GM21717 (cell line): ENCODE data around the gene TMEM184A.
"Not testable (repeated sequence)": the region's sequence is repeated elsewhere in the genome, so short reads cannot be mapped to it uniquely, and the experiment has no call there.

Experiments used
- ATAC-seq: cut with Tn5 transposase; IDR thresholded peaks from one replicate; pipeline ENCODE4 v1.9.1; 2021; ENCODE audit warnings: mild to moderate bottlenecking, moderate library complexity; ENCODE audit not compliant: unreplicated experiment

TMEM184A gene

DNA sequence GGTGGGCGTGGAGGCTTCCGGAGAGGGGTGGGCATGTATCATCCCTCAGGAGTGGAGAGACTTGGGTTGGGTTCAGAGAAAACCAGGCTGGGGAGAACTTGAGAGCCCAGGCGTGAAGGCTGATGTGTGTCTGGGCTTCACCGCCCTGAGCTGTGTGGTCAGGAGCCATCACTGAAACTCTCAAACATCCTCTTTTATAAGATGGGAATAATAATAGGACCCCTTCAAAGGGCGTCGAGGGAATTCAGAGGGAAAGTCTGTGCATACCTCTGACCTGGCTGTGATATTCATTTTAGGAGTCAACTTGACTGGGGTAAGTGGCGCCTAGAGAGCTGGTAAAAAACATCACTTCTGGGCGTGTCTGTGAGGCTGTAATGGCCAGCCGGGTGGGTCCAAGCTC, 34.9 kb upstream of the TMEM184A start:
- no peak for ATAC-seq

DNA sequence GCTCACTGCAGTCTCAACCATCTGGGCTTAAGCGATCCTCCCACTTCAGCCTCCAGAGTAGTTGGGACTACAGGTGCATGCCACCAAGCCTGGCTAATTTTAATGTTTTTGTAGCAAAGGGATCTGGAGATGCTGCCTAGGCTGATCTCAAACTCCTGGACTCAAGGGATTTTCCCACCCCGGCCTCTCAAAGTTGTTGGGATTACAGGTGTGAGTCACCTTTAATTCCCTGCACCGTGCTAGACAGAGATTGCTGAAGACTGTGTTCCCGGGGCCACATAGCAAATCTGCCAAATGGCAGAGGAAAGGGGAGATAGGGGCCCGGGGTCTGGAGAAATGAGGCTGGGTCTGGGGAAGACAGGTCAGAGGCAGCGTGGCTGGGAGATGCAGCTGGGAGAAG, 34.5 kb upstream of the TMEM184A start:
- no peak for ATAC-seq

DNA sequence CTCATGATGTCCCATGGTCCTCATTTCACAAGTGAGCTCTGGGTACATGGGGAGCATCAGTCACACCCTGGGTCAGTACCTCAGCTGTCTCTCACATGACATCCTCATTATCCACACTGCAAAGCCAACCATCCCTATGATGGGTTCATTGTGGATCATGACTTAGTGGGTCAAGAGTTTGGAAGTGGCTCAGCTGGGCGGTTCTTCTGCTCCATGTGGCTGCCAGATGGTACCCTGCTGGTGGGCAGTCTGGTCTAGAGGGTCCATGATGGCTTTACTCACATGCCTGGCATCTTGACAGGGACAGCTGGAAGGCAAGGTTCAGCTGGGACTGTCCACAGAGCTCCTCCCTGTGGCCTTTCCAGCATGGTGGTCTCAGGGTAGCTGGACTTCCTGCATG, 33.0 kb upstream of the TMEM184A start:
- no peak for ATAC-seq

DNA sequence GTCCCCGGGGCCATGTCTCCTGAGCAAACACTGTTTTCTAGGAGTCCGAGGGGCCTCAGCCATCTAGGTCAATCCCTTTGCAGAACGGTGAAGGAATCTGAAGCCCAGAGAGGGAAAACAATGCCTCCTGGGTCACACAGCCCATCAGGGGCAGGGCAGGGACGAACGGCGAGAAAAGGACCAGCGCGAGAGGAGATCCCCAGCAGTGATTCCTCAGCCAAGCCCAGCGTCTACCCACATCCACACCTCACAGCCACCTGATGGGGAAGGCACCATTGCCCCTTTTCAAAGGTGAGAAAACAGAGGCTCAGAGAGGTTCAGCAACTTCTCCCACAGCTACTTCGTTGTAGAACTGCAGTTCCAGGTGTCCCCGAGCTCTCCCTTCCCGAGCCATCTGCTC, 31.7 kb upstream of the TMEM184A start:
- ATAC-seq = no peak

DNA sequence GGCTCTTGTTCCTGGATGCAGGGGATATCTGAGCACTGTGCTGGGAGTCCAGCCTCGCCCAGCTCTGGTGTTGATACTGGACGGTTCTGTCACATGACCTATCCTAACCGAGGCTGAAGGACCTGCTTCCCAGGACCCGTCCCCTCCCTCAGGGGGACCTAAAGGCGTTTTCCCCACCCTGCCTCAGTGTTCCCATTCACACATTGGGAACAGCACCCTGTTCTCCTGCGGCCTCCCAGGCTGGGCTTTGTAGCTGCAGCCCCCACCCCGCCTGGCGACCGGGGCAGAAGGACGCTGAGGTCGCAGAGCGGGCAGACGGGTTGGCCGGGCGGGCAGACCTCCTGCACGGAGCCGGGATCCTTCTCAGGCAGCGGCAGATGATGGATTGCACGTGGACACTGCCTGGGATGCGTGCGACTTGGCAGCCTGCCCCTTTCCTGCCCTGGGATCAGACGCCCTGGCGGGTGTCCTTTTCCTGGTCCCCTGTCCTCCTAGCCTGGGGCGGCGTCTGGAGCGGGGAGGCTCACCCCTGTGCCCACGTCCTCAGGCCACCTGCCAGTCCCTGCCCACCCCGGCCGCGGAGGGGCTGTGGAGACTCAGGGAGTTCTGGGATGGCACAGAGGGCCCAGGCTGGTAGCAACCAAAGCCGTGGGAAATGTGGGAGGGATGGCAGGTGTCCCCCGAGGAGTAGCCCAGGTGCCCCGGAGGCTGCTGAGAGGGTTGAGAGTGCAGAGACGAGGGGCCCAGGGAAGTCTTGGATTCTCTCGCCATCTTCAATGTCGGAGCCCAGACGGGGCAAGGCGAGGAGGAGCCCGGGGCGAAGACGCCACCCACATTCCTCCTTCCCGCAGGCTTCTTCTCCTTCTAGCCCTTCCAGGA, 31.1 kb upstream of the TMEM184A start:
- ATAC-seq = no peak

DNA sequence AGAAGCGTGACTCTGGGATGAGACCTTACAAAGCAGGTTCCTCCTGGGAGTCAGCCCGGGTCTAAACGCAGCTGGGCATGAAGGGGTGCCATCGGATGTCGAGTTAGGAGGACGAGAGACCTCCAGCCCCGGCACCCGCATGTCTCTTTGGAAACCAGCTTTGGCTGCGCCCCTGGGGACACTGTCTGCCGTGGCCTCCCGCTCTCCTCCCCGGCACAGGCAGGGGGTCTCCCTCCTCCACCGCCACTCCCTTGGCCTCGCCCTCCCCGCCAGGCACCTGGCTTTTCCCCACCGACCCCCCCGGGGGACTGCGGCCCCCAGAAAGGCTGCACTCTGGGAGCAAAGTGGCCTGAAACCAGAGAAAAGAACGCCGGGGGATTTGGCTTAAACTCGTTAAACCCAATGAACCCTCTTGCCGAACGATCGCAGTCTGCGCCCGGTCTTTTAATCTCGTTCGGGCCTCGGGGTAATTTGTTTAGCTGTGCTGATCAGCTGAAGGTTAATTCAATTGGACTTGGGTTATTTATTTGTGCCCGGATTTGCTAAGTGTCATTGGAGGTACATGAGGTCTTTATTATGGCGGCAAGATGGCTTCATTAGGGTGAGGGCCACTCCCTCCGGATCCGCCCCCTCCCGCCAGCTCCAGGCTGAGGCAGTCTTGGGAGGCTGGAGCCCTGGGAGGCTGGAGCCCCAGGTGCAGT, 30.3 kb upstream of the TMEM184A start:
- ATAC-seq = no peak

DNA sequence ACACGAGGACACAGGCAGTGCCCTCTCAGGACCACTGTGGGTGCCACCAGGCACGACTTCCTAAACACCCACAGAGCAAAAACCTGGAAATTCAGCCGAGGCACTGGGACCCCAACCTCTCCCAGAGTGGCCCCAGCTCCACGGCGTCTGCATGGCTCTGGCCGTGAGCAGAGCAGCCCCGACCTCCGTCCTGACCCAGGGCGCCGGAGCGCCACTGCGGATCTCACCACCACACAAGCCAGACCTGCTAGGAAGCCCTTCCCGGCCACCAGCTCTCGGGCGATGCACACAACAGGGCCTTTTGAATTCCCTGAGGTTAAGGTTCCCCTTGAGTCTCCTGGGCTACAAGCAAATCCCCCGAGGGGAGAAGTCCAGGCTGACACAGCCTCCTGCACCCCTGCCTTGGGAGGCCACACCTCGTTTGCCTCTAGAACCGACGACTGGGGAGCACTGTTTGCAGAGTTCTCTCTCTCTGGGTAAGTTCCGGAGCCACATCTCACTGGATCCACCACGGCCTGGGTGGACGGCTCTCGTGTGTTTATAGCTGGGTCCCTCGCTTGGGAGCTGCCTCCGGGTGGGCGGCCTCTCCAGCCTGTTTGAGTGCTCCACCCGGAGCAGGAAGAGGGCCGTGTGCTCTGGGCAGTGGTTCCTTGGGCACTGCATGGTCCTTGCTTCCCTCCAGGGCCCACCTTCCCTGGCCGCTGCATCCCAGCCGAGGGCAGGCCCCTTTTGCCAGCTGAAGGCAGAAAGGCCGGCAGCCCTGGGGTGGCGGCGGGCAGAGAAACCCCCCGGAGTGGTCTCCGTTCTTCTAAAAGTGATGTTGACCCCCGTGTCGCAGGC, 29.4 kb upstream of the TMEM184A start:
- ATAC-seq = no peak

DNA sequence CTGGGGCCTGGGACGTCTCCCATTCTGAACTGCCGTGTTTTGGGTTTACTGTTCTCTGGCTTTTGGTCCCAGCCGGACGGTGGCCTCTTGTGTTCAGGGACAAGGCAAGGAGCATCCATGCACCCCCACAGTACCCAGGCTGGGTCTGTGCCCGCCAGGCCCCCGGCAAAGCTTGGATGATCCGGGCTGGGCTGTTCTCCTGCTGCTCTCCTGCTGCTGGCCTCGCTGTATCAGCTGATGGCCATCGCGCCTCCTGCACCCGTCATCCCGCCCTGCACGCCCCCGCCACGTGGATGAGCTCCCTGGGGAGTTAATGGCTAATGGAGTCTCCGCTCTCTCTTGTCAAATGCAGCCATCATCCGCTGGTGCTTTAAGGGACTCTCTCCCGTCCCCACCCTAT, 28.7 kb upstream of the TMEM184A start:
- no peak for ATAC-seq

DNA sequence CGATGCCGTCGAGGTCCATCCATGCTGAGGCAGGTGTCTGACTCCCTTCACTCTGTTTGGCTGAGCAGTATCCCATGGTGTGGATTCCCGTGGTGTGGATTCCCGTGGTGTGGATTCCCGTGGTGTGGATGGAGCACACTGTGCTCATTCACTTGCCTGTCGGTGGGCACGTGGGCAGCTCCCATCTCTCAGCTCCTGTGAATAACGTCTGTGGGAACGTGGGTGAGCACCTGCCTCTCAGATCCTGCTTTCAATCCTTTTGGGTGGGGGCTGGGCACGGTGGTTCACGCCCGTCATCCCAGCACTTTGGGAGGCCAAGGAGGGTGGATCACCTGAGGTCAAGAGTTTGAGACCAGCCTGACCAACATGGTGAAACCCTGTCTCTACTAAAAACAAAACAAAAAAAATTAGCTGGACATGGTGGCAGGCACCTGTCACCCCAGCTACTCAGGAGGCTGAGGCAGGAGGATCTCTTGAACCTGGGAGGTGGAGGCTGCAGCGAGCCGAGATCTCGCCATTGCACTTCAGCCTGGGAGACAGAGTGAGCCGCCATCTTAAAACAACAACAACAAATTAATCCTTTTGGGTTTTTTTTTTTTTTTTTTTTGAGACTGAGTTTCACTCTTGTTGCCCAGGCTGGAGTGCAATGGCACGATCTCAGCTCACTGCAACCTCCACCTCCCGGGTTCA, 27.4 kb upstream of the TMEM184A start:
- not testable (repeated sequence) for ATAC-seq

DNA sequence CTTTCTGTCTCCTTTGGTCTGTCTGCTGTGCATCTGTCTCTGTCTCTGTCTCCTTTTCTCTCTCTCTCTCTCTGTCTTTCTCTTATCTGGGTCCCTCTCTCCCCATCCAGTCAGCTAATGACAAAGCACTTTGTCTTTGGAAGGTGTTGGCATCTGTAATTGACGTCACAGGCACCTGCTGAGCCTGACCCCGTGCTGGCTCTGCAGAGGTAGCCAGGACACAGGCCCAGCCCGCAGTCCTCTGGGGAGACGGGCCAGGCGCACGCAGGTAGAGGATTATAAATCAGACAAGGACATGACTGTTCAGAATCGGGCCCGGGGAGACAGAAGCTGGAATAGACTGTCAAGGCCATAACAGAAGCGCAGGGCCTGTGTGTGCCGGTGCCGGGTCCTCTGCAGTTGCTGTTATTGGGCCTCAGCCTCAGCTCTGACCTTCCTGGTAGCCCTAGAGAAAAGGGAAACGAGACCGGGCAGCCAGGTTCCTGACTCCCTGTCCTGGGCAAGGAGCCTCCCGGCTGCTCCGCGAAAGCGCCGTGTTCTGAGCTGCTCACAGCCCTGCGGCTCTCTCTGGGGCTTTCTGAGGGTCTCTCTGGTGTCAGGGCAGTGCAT, 24.5 kb upstream of the TMEM184A start:
- ATAC-seq = no peak

DNA sequence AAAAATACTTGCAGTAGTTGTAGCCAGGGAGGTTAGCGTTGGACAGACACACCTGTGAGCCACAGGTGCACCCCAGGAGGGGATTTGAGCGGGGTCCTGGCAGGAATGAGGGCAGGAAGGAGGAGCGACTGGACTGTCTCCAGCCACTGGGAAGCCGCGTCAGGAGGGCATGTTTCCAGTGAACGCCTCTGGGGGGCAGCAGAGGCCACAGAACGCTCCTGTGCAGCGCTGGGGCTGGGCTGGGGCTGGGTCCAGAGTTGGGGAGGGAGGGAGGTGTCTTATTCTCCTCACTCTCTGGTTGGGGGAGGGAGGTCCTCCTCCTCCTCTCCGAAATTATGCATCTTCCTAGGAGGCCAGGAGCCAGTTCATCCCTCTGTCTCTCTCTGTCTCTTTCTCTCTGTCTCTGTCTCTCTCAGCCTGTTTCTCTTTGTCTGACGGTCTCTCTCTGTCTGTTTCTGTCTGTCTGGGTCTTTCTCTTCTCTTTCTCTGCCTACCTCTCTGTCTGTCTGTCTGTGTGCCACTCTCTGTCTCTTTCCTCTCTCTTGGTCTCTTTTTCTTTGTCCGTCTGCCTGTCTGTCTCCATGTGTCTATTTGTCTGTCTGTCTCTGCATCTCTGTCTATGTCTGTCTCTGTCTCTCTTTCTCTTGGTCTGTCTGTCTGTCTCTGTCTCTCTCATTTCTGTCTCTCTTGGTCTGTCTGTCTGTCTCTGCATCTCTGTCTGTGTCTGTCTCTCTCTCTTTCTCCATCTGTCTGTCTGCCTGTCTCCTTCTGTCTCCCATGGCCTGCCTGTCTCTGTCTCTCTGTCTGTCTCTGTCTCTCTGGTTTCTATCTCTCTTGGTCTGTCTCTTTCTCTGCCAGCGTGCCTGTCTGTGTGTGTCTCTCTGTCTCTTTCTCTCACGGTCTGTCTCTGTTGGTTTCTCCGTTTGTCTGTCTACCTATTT, 23.7 kb upstream of the TMEM184A start:
- ATAC-seq = peak; percentile 78

DNA sequence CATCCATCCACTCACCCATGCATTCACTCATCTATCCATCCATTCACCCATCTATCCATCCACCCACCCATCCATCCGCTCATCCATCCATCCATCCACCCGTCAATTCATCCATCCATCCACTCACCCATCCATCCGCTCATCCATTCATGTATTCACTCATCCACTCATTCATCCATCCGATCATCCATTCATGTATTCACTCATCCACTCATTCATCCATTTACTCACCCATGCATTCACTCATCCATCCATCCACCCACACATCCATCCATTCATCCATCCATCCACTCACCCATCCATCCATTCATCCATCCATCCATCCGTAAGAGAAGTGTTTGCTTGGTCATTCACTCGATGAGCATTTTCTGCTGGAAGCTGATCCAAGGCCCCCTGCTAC, 22.5 kb upstream of the TMEM184A start:
- ATAC-seq = no peak

DNA sequence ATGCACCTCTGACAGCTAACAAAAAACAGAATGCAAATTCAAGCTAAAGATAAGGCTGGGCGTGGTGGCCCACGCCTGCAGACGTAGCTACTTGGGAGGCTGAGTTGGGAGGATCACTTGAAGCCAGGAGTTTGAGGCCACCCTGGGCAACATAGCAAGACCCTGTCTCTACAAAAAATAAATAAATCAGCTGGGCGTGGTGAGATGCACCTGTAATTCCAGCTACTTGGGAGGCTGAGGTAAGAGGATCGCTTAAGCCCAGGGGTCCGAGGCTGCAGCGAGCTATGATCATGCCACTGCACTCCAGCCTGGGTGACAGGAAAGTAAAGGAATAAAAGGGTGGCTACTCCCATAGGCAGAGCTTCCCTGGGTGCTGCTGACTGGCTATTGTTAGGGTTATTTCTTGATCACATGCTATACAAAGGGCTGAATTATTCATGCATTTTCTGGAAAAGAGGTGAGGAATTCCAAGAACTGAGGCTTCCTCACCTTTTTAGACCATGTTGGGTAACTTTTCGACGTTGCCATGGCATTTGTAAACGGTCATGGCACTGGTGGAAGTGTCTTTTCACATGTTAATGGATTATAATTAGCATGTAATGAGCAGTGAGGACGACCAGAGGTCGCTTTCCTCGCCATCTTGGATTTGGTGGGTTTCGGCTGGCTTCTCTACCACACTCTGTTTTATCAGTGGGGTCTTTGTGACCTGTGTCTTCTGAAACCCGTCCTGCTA, 20.7 kb upstream of the TMEM184A start:
- no peak for ATAC-seq

DNA sequence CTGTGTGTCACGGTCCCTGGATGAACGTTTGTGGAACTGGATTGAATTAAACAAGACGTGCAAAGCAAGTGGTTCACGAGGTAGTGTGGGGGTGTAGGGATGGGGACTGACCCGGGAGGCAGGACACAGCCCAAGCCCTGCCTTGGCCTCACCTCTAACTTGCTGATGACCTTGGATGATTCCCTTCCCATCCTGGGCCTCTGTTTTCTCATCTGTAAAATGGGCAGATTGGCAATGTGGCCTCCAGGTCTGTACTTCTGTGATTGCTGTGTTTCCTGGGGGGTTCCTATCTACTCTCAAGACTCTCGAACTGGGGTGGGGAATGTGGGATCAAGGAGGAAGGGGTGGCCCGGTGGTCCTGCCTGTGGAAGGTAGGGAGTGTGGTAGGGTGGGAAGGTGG, 19.8 kb upstream of the TMEM184A start:
- ATAC-seq = no peak

DNA sequence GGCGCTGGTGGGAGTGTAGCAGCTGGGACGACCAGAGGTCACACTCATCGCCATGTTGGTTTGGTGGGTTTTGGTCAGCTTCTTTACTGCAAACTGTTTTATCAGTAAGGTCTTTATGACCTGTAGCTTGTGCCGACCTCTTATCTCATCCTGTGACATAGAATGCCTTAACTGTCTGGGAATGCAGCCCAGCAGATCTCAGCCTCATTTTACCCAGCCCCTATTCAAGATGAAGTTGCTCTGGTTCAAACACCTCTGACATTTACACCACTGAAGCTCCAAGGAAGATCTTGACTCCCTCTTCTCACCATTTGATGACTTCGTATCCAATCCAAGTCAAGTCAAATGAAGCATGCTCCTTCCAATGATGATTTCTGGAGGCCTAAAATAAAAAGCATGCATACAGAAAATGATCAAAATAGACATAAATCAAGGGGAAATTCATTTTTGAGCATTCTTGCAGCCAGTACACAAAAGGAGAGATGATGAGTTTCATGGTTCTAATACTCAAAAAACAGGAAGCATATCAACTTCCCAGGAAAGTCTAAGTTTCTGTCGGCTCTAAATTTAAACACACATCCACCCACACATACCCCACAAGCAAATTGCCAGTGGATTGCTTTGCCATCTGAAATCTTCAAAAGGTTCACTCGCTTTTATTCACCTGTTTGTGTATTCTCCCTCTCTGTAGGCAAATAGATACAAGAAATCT, 16.3 kb upstream of the TMEM184A start:
- no peak for ATAC-seq

DNA sequence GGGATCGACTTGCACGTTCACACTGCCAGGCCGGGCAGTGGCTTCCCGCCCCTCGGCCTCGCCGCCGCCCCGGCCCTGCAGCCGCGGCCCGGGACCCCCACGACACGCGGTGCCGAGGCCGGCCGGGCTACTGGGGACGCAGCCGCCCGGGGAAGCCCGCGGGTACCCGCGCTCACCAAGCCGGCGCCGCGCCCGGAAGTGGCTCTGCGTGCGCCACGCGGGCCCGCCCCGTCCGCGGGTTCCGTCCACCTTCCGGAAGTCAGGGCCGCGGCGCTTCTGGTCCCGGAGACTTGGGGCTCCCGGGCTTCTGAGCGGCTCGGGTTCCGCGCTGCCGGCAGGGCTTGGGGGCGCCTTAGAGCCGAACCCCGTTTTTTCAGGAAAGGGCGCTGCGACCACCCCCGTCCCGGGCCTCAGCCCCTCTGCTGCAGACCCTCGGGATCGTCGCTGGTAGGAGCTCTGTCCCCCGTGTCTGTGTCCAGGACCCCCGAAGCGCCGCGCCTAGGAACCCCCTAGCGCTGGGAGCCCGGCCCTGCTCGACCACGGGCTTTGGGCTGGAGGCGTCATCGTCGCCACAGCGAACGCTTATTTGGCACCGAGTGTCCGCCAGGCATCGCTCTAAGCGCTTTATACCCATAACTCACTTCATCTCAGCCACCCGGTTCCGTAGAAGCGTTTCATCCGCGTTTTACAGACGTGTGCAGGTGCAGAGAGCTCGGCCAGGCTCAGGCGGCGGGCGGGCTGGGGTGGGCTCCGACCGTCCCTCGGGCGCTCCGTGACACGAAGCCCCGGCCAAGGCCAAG, 14.0 kb upstream of the TMEM184A start, which contains the start of gene PSMG3:
Gene PSMG3 (minus strand): TSS at position 200 of the 800 bp plus-strand sequence. CDS start 693 bp downstream, outside the sequence.
- ATAC-seq = peak; percentile 80

DNA sequence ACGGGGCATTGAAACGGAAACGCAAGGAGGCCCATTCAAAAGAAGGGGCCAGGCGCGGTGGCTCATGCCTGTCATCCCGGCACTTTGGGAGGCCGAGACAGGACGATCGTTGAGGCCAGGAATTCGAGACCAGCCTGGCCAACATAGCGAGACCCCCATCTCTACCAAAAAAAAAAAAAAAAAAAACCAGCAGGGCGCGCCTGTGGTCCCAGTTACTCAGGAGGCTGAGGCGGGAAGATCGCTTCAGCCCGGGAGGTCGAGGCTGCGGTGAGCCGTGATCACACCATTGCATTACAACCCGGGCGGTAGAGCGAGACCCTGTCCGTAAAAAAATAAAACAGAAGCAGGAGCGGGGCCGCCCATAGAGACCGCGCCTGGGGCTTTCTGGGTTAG, 13.4 kb upstream of the TMEM184A start:
- peak; percentile 8 for ATAC-seq
